Skeletal muscle cell (primary cell): Measurements from ENCODE around the gene RER1.

Experiments used
- DNase-seq: peaks from one replicate; pipeline ENCODE4 v3.0.0-alpha.2; 2010; ENCODE audit warnings: low read depth
- H3K4me3 ChIP-seq: 2 replicates; pipeline ENCODE4 v1.5.1; 2011; ENCODE audit warnings: low read depth, mild to moderate bottlenecking, control low read depth, low read length, moderate library complexity

RER1 gene

GRCh38 chr1:2452932-2453315 is 61.3 kb downstream of the RER1 start:
- DNase-seq = no peak
- H3K4me3 ChIP-seq = no peak overlapping the region

GRCh38 chr1:2454227-2454626 is 62.6 kb downstream of the RER1 start:
- H3K4me3 ChIP-seq = no peak overlapping the region
- no peak for DNase-seq
